GM12878 (cell line): Measurements from ENCODE around the gene ADIPOQ. TPM values are rescaled to one million over a fixed set of nuclear protein-coding genes. Genes with fewer than 3 reads are reported as not detected.
A peak's percentile ranks its signal among the peaks of the same experiment; 100 is the strongest.

Experiments used
- ATF3 ChIP-seq: IDR thresholded peaks from 2 replicates; pipeline ENCODE4 v1.6.1; 2011; ENCODE audit warnings: low read depth, mild to moderate bottlenecking, low read length, moderate library complexity, borderline replicate concordance; ENCODE audit errors: extremely low read depth
- BACH1 ChIP-seq: fragments of 450-650 bp; IDR thresholded peaks from 2 replicates; pipeline ENCODE4 v1.6.1; 2017; ENCODE audit warnings: mild to moderate bottlenecking, borderline replicate concordance
- BHLHE40 ChIP-seq, 2 experiments: fragments of 450-650 bp in 1 of 2; IDR thresholded peaks; 2 replicates each; pipeline ENCODE4 v1.6.1; 2011 to 2017; ENCODE audit warnings: low read depth in 2 of 2, borderline replicate concordance in 1 of 2, improper control_type of control experiment in 1 of 2, low read length in 1 of 2, mild to moderate bottlenecking in 1 of 2
- CHD1 ChIP-seq: IDR thresholded peaks from 2 replicates; pipeline ENCODE4 v1.6.1; 2012; ENCODE audit warnings: low read depth, low read length, improper control_type of control experiment
- CREB1 ChIP-seq: IDR thresholded peaks from 2 replicates; pipeline ENCODE4 v1.6.1; 2012; ENCODE audit warnings: low read depth, mild to moderate bottlenecking, inconsistent platforms
- CREM ChIP-seq: IDR thresholded peaks from 2 replicates; pipeline ENCODE4 v1.6.1; 2014; ENCODE audit warnings: antibody characterized with exemption, low read depth
- CUX1 ChIP-seq: IDR thresholded peaks from 2 replicates; pipeline ENCODE4 v1.6.1; 2012; ENCODE audit warnings: improper control_type of control experiment, low read depth, low read length; ENCODE audit not compliant: insufficient replicate concordance
- GABPA ChIP-seq: IDR thresholded peaks from 2 replicates; pipeline ENCODE4 v1.6.1; 2014; ENCODE audit warnings: antibody characterized with exemption, low read depth, mild to moderate bottlenecking, inconsistent platforms
- HCFC1 ChIP-seq: fragments of 150-350 bp; IDR thresholded peaks from 2 replicates; pipeline ENCODE4 v1.6.1; 2014; ENCODE audit warnings: low read length
- JUND ChIP-seq: IDR thresholded peaks from 2 replicates; pipeline ENCODE4 v1.6.1; 2012; ENCODE audit warnings: low read depth, mild to moderate bottlenecking, low read length, improper control_type of control experiment, moderate library complexity
- MEF2B ChIP-seq: fragments of 450-650 bp; IDR thresholded peaks from 2 replicates; pipeline ENCODE4 v1.6.1; 2018; ENCODE audit warnings: mild to moderate bottlenecking, moderate library complexity; ENCODE audit not compliant: partially characterized antibody, poor library complexity, severe bottlenecking
- MXI1 ChIP-seq: fragments of 150-350 bp; IDR thresholded peaks from 2 replicates; pipeline ENCODE4 v1.6.1; 2011; ENCODE audit warnings: low read depth, mild to moderate bottlenecking, inconsistent platforms, low read length, improper control_type of control experiment
- NFIC ChIP-seq: IDR thresholded peaks from 2 replicates; pipeline ENCODE4 v1.6.1; 2012; ENCODE audit warnings: low read depth, mild to moderate bottlenecking, inconsistent platforms, low read length, moderate library complexity
- NR2C1 ChIP-seq: fragments of 450-650 bp; IDR thresholded peaks from 2 replicates; pipeline ENCODE4 v1.6.1; 2017; ENCODE audit warnings: antibody characterized with exemption, mild to moderate bottlenecking, moderate library complexity
- NR2F1 ChIP-seq: fragments of 450-650 bp; conservative IDR thresholded peaks from 2 replicates; pipeline ENCODE4 v1.6.1; 2017; ENCODE audit warnings: mild to moderate bottlenecking
- PML ChIP-seq: IDR thresholded peaks from 2 replicates; pipeline ENCODE4 v1.6.1; 2012; ENCODE audit warnings: low read length, inconsistent platforms
- RBBP5 ChIP-seq: fragments of 200-600 bp; sonication (generic); conservative IDR thresholded peaks from 2 replicates; pipeline ENCODE4 v1.6.1; 2016
- SIX5 ChIP-seq: IDR thresholded peaks from 2 replicates; pipeline ENCODE4 v1.6.1; 2011; ENCODE audit warnings: mild to moderate bottlenecking, low read depth, low read length, moderate library complexity; ENCODE audit not compliant: severe bottlenecking
- SMAD1 ChIP-seq: fragments of 450-650 bp; IDR thresholded peaks from 2 replicates; pipeline ENCODE4 v1.6.1; 2018; ENCODE audit warnings: mild to moderate bottlenecking, low read depth; ENCODE audit not compliant: partially characterized antibody
- SMC3 ChIP-seq: IDR thresholded peaks from 2 replicates; pipeline ENCODE4 v1.6.1; 2011; ENCODE audit warnings: low read length, improper control_type of control experiment, borderline replicate concordance
- SP1 ChIP-seq: IDR thresholded peaks from one replicate; pipeline ENCODE4 v1.6.1; 2011; ENCODE audit warnings: low read depth, low read length
- SPI1 ChIP-seq: IDR thresholded peaks from 2 replicates; pipeline ENCODE4 v1.6.1; 2011; ENCODE audit warnings: low read depth, mild to moderate bottlenecking, low read length, moderate library complexity, borderline replicate concordance; ENCODE audit not compliant: insufficient read depth
- polyA plus RNA-seq, 11 experiments: library from polyadenylated mRNA; depleted of rRNA in 4 of 11; unstranded in 6 of 11; stranded (reverse) in 5 of 11; fragments of >200 nt; fragmentation: Nextera tagmentation in 4 of 11; fragmentation: Illumina TruSeq in 1 of 11; extraction: Ambion mirVana in 4 of 11; extraction: Trizol in 1 of 11; gene quantifications; 1 replicate in 1 of 11; 2 replicates in 10 of 11; pipeline versions ENCODE4 v1.2.1 to v1.2.3, GENCODE V29; 2011 to 2016; ENCODE audit warnings: inconsistent platforms in 2 of 11, missing spikeins in 2 of 11, low read depth in 1 of 11
- total RNA-seq, 4 experiments: library from RNA; depleted of rRNA in 3 of 4; stranded (reverse); fragments of >200 nt in 3 of 4; fragmentation: Illumina TruSeq in 1 of 4; extraction: Trizol in 1 of 4; gene quantifications; 2 replicates each; pipeline versions ENCODE4 v1.2.1 to v1.2.3, GENCODE V29; 2013 to 2021
- TF ChIP-seq, protein P1 (sequence below): IDR thresholded peaks from 2 replicates; pipeline ENCODE4 v1.6.1; 2011; ENCODE audit warnings: low read depth, low read length, improper control_type of control experiment, borderline replicate concordance

The ADIPOQ gene
- total and polyA plus RNA-seq, 10 of the 15 experiments (the other 5 are each of a cell fraction or from before 2014, with no cell fraction given) = not detected

GRCh38 chr3:186806089-186807055 lies 36.1 kb upstream of the ADIPOQ start, which contains the start of gene RFC4 (continued):
- TF ChIP-seq ATF3 = no peak
- no peak for TF ChIP-seq SPI1
- no peak for TF ChIP-seq CHD1
- no peak for TF ChIP-seq BACH1
- 0 out of 2 replicates have a peak, but pooled peaks have one; percentile 9 for TF ChIP-seq NFIC
- TF ChIP-seq SIX5 = peak; percentile 18
- TF ChIP-seq JUND = no peak
- peak; percentile 94 for TF ChIP-seq CREB1
- no peak for TF ChIP-seq MEF2B
- TF ChIP-seq CUX1 = no peak
- TF ChIP-seq HCFC1 = peak; percentile 50
- peak; percentile 64; the same call in 1 of the 2 replicates for TF ChIP-seq NR2F1
- peak; percentile 45 for TF ChIP-seq MXI1
- no peak for TF ChIP-seq RBBP5
- peak; percentile 87 for TF ChIP-seq GABPA
- TF ChIP-seq, protein P1, sequence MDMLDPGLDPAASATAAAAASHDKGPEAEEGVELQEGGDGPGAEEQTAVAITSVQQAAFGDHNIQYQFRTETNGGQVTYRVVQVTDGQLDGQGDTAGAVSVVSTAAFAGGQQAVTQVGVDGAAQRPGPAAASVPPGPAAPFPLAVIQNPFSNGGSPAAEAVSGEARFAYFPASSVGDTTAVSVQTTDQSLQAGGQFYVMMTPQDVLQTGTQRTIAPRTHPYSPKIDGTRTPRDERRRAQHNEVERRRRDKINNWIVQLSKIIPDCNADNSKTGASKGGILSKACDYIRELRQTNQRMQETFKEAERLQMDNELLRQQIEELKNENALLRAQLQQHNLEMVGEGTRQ = no peak; the same call in 1 of the 2 replicates
- TF ChIP-seq BHLHE40 (IDR thresholded peaks at IDR 0.05; ENCODE audit: borderline replicate concordance in 1 of 2, low read depth in 2 of 2, low read length in 1 of 2) = peak in 1 of 2 experiments; percentile 60; a peak in 1 of 4 replicates
- TF ChIP-seq NR2C1 = peak; percentile 66
- peak; percentile 43 for TF ChIP-seq SP1
- TF ChIP-seq CREM = peak; percentile 97
- no peak for TF ChIP-seq SMAD1
- no peak for TF ChIP-seq SMC3
- peak; percentile 64 for TF ChIP-seq PML
